RCC 7860 (cell line): ENCODE data around the gene LEKR1.

ENCODE experiments used
- DNase-seq: peaks from one replicate; pipeline ENCODE4 v3.0.0-alpha.2; 2015; ENCODE audit warnings: low spot score
- FAIRE-seq: peaks from 2 replicates; lab custom pipeline; 2012; peaks lifted over from hg19 to GRCh38; lab: Jason Lieb, UNC

The LEKR1 gene

DNA sequence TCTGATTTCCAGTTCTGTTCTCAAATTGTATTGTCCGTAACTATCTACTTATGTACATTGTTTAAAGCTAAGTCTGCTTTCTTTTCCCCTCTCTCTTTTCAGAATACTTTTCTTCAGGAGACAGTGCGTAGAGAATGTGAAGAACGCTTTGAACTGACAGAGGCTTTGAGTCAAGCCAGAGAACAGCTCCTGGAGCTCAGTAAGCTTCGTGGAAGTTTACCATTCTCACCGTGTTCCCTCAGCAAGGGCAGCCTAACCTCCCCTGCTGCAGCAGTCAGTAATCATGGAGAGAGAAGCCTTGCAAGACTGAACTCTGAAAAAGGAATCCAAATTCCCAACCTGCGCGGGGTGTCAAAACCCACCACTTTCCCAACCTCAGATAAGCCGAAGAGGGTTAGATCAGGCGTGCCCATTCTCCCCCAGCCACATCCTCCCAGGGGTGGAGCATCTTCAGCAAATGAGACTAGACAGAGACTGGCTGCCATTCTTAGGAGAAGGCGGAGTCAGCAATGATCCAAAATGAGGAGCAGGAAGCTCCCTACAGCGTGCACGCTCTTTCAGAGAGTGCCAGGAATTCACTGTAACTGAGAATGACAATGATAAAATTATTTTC, 219.2 kb downstream of the LEKR1 start:
- FAIRE-seq: no peak
- DNase-seq: no peak

DNA sequence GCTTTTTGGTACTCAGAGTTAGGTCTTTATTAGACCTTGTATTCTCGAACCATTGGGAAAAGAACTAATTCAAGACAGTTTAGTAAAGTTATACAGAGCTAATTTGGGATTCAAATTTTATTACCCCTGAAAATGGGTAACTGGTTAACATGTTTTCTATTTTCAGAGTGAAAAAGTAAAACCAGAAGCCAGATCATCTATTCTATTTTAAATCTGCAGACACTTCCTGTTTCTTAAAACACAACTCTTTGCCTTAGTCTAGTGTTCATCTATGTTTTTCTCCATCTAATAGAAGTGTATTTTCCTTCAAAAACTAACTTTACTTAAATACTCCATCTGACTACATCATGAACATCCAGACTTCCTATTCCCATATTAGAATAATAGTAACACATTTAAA, 220.4 kb downstream of the LEKR1 start:
- FAIRE-seq (no peak), DNase-seq (no peak)

DNA sequence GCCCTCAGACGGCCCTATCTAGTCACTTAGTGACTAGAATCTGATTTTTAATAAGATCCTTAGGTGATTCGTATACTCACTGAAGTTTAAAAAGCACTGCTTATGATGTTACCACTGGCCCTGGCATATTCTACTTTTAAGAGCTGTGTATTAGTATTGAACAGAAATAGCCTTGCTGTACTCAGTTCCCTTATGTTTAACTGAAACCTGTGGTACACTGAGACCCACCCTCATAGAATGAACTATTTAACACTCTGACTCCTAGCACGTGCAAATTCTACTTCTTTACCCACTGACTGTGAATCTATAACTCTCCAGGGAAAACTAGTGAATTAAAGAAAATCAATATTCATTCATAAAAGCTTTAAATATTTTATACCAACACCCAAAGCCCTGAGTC, 224.9 kb downstream of the LEKR1 start:
- FAIRE-seq (no peak), DNase-seq (no peak)

DNA sequence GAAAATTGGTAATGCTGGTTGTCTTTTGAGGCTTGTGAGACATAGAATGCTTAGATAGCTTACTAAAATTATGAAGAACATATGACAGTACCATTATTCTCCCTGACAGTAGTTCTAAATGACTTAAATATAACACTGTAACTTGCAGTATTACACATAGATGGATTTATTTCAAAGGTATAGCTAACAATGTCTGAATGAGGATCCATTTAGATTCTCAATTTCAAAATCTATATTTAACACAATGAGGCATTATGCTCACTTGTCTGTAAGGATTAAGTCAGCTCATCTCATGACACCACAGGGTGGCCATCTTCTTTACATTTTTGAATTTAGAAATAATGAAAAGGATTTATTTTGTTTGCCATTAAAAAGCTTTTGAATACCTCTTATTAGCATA, 225.4 kb downstream of the LEKR1 start:
- no peak for FAIRE-seq
- no peak for DNase-seq

DNA sequence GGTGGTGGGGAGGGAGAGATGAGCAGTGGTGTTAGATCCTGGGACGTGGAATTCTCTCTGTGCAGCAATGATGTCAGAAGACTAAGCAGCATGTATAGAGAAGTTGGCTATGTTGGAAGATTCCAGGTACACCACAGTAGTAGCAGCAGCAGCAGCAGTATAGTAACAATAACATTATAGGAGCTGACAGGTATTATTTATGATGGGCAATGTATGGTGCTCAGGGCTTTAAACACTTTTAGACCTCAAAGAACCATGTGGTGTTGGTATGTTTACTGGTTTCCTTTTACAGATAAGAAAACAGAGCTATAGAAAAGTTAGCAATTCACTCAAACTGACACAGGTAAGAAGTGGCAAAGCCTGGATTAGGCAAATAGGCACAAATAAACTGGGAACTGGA, 229.9 kb downstream of the LEKR1 start:
- DNase-seq (no peak), FAIRE-seq (no peak)

DNA sequence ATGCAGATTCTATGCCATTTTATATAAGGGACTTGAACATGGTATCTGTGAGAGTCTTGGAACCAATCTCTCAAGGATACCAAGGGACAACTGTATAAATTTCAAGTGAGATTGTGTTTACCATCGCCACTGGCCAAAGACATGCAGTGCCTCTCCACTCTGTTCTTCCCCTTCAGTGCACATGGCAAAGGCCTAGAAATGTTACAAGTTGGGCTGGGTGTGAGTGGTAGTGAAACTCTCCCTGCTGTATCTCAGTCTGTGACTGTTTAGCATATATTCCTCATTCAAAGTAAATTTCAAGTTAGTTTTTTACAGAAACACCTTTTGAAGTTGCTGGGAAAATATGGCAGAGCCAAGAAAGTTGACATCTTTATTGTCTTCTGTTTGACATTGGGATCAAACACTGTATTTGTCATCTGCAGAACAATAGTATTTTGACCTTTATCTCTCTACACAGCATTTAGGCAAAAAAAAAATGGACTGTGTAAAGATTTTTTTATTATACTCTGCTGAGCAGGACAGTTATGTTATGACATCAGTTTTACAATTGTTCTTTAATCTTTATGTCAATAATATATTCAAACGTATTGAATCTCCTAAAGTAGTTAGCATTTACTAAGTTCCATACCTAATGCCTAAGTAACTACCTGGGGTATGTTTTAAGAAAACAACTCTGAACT, 232.4 kb downstream of the LEKR1 start:
- DNase-seq (no peak), FAIRE-seq (no peak)

DNA sequence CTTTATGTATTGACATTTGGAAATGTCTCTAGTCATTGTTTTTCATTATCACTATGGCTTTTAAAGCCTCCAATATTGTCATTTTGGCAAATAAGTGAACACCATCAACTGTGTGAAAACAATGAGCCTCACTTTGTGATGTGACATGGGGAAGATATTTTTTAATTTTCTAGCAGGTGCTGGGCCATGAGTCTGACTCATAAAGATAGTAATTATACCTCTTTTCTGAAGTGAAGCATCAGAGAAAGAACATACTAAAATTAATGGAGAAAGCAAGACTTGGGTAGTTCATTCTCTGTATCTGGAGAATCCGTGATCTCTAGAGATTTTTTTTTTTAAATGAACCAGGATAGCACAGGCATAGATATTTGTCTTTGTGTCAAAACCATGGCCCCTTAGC, 233.0 kb downstream of the LEKR1 start:
- no peak for FAIRE-seq
- no peak for DNase-seq

DNA sequence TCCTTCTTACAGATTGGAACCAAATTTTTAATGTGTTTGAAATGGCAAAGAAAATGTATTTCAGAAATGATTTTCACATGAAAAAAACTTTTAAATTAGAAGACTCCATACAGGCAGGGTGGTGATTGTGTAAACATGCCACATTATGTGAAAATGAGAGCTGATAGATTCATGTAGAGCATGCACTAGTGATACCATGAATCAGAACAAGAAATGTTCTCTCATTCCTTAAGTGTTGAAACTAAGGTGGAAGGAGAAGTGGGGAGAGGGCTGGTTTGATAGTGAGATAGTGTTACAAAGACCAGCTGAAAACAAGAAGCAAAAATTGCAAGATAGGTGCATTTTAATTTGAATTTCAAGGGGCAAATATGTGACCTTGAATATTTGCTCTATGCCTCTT, 233.5 kb downstream of the LEKR1 start:
- no peak for FAIRE-seq

DNA sequence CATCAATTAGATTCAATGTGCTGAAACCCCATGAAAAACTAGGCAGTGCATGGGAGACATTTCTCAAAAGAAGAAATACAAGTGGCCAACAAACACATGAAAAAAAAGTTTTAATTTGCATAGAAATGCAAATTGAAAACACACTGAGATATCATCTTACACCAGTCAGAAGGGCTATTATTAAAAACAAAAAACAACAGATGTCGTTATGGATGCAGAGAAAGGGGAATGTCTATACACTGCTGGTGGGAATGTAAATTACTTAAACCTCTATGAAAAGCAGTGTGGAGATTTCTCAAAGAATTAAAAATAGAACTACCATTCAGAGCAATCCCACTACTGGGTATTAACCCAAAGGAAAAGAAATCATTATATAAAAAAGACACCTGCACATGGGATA, 235.1 kb downstream of the LEKR1 start:
- FAIRE-seq: no peak
- no peak for DNase-seq

More for the DNA sequence above, 233.5 kb downstream of the LEKR1 start:
- DNase-seq: no peak

DNA sequence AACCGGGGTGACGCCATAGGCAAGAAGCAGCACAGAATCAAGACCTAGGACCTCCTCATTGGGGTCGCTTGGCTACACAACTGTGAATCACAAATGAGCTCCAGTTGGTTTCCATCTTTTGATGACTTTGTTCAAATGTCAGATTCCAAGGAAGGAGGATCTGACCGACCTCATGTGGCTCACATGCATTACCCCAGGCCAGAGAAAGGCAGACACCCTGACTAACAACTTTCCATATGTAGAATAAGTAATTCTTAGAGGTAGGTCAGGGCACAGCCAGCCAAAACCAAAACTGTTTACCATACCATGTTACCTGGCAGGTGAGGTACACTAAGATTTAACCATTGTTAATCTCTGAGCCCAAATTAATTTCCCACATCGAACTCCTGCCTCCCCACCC, 237.3 kb downstream of the LEKR1 start:
- FAIRE-seq (no peak), DNase-seq (no peak)

DNA sequence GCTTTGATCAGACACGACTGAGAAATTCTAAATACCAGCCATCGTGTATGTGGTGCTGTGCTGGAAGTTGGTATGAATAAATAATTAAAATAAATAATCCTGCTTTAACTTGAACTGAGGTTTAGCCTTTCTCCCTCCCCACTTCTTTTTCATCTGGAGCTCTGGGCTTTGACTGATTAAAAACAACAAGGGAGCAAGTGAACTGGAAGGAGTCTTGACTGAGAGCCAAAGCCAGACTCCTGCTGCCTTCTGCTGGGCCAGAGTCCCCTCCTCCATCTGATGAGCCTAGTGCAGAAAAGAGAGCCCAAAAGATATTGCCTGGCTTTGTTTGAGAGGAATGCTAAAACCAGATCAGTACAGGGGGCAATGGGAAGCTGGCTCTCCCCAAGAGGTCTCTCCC, 237.8 kb downstream of the LEKR1 start:
- DNase-seq: no peak
- FAIRE-seq: no peak

DNA sequence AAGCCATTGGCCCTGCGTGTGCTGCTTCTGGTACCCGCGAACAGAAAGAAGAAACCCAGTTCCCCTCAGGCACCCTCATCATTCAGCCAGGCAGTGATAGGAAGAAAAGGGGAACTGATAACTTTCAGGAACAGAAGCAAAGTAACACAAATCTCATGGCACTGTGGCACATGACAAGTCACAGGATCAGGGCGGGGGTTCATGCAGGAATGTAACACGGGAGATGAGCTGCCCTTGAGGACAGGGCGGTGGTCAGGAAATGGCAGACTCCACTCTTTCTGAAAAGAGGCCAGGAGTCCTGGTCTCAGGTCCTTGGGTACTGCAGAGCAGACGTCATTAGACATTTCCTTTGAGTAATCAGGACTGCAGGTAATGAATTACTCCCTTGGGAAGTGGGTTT, 238.2 kb downstream of the LEKR1 start:
- DNase-seq: no peak
- no peak for FAIRE-seq

DNA sequence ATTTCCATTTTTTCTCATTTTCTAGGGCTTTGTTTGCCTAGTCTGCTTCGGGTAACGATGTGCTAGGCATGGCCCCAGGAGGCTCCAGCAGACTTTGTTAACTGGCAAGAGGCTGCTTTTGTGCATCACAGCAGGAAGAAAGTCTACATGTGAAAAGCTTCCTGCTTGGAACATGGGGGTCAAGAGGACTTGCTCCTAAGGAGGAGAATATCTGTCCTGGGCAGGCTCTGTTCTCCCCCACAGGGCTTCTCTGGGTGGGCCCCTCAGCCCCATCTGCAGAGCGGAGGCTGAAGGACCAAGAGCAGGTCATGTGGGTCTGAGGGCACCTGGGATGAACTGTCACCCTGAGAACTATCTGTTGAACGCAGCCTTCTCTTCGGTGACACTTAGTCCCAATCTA, 239.0 kb downstream of the LEKR1 start:
- DNase-seq (no peak), FAIRE-seq (no peak)

DNA sequence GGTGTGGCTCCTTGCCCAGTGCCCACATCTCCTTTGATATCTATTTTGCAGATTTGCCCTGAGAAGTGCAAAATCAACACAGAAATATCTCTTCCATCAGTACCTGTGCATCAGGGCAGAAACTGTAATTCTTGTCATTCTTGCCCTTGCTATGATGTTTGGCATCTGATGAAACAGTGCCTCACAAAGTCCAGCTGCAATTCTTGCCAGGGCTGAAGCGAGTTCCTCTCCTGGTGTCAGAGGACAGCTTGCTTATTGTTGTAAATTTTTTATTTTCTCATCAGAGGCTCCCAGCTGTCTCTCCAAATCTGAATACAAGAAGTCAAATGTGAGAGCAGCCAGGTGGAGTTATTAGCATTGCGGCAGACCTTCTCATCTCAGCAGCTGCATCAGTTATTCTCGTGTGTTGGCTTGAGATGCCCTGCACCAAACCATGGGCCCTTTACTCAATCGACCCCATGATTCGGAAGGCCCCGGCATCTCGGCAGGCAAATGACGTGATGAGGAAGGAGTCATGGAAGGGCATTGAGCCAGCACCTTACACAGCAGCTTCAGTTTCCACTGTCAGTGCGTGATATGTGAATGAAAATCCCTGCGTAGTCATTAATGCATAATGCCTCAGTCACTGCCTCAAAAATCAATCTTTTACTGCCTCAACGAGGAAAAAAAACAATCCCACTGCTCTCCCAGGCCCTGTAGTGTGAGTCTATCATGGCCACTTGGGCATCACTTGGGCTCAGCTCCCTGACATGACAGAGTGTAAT, 240.4 kb downstream of the LEKR1 start:
- DNase-seq (no peak), FAIRE-seq (no peak)

DNA sequence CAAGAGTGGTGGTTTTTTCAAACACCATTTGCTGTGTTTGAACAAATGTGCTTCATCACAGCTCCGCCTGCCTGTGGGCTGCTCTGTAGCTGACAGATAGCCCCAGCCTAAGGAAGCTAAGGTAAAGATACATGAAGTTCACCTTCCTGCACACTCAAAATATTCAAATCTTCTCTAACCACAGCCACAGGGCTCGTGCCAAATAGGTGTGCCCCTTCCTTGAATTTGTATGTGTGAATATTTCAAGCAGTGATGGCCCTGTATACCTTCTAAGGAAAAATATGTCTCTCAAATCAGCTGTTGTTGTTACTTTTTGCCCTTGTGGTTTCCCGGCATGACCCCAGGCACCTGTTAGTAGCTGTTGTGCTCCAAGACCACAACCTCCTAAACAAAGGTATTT, 241.0 kb downstream of the LEKR1 start:
- FAIRE-seq (no peak), DNase-seq (no peak)

DNA sequence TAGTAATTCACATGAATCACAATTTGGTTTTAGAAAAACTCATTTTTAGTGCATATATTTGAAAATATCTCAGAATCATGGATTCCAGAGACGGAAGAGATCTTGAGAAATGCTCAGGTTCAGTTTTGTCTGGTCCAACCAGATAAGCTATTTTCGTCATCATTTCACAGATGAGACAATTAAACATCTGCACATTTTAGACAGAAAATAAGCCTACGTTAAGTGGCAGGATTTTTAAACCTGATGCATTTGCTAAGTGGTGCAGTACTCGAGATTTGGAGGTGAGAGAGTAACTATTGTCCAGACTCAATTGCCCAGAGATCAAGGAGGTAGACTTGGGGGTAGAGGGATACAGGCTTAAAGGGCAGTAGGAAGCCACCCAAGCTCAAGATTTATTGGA, 243.3 kb downstream of the LEKR1 start:
- DNase-seq (no peak), FAIRE-seq (no peak)

DNA sequence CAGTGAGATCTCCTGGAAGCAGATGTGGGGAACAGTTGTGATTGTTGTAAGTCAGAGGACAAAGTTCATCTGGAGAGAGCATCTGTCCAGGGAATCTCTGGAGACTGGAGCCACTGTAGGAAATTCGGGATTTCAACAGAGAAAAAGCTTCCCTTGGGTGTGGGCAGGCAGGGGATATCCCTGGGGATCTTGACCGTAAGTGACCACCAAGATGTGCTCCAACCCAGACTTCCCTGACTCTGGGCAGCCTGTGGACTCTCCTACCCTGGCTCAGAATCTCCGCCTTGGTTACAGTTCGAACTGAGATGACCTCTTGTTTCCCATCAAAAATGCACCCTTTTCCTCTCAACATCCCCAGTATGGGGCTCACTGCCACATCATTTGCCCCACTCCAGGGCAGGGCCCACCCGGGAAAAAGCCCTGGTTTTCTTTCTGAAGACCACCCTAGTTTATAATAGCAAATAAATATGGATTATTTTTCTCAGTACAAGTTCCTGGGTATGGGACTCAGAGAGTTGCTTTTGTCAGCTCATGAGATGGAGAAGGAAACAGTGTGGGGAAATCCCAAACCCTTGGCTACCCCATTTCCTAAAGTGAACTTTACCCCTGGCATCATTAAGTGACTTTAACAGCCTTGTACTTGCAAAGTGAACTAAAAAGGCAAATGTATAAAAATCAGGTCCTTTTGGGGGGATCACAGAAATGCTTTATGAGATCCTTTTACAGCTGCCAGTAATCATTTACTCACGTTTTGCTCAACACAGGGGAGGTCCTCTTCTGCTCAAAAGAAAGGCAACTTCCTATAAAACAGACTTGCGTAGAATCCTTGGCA, 243.9 kb downstream of the LEKR1 start:
- no peak for FAIRE-seq
- no peak for DNase-seq

DNA sequence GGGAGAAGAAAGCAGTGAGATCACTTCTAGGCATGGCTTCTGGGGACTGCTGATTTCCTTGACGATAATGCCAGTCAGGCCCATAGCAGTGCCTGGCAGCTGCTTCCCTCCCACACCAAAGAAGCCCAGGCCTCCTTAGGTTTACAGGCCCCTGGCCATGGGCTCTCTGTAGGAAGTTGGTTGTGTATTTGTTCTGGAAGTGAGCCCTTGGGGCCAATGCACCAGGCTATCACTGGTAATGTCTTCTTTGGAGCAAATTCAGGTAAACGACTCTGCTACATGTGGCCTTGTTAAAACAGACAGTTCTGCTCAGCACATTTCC, 244.5 kb downstream of the LEKR1 start:
- DNase-seq: no peak
- no peak for FAIRE-seq

DNA sequence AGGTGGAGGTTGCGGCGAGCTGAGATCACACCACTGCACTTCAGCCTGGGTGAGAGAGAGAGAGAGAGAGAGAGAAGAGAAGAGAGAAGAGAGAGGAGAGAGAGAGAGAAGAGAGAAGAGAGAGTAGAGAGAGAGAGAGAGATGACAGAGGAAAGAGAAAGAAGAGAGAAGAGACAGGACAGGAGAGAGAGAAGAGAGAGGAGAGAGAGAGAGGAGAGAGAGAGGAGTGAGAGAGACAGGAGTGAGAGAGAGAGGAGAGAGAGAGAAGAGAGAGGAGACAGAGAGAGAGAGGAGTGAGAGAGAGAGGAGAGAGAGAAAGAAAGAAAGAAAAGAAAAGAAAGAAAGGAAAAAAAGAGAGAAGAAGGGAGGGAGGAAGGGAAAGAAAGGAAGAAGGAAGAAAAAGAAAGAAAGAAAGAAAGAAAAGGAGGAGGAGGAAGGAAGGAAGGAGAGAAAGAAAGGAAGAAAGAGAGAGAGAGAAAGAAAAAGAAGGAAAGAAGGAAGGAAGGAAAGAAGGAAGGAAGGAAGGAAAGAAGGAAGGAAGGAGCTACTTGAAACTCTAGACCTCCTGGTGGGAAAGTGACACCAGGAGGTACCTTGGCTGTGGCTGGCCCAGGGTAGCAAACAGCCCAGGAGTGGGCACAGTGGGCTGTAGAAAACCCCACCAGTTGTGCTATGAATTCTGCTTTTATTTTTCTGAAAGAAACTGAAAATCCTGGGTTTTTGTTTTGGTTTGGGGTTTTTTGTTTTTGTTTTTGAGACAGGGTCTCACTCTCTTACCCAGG, 245.8 kb downstream of the LEKR1 start:
- FAIRE-seq (no peak), DNase-seq (no peak)

DNA sequence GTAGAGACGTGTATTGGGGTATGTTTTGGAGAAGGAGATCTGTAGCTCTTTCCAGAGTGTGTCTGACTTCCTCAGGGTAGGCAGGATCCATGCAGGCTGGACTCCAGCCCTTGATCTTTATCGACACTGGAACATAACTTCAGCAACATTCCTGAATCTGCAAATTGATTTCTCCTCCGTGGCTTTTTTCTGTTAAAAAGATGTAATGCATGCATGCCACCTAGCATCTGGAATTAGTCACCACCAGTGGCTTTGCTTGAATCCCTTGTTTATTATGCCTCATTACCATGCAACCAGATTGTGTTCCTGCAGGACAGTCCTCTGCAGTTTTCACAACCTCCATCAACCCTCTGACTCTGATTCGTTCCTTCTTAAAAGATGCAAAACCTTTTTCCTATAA, 247.7 kb downstream of the LEKR1 start:
- FAIRE-seq (no peak), DNase-seq (no peak)

DNA sequence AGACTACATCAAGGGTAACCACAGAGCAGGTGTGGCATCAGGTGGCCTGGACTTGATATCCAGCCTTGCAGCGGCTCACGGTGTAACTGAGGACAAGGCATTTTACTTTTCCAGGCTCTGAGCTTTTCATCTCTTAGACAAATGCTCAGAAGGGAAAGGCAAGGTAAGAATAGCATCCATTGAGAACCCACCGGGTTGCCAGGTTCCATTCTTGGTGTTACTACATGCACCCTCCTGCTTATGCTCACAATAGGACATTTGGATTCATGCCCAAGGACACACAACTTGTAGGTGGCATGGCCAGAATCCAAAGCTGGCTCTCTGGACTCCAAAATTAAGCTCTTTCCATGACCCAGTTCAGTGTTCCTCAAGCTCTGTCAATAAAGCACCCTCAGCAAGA, 248.3 kb downstream of the LEKR1 start:
- DNase-seq (no peak), FAIRE-seq (no peak)
